GM19099 (cell line): Measurements from ENCODE around the gene ZNF839.

ENCODE experiments used
- POLR2A ChIP-seq: IDR thresholded peaks from 3 replicates; pipeline ENCODE4 v1.6.1; 2011; ENCODE audit warnings: low read depth; ENCODE audit not compliant: insufficient read length; ENCODE audit errors: extremely low read depth

ZNF839 gene

GRCh38 chr14:102389246-102389645, 69.7 kb downstream of the ZNF839 start:
- no peak for TF ChIP-seq POLR2A

DNA sequence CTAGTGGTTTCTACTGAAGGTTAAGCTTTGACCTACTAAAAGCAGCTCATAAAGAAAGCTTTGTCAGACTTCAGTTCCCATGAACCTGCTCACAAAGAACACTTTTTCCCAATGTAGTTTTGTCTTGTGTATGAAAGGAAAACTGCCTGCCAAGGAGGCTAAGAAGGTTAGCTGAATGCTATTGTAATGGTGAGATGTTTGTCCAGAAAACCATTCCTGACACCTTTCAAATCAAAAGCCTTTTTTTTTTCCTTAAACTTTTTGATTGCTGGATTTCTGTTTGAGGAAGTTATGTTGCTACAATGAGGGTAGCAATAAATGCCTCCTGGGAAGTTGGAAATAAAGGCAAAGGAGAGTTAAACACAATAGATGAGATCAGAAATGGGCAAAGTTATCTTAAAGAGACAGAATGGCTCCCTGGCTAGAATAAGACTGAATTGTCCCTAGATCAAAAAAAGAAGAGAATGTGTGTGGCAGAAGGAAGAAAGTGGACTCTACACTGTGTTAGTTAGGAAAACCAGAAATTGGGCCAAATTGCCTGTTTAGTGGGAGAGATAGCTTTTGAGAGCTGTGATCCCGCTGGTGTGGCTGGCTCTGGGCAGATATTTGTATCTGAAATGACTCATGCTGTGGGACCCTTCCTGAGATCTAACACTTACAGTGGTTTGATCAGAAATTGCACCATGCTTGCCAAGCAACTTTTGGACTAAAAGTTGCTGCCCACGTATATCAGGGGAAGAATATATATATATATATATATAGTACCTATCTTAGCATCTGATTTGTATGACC, 70.7 kb downstream of the ZNF839 start:
- no peak for TF ChIP-seq POLR2A
